Suppressor macrophage treated with lipopolysaccharide for 4 hours (primary cell): Measurements from ENCODE around the gene SND1.
A peak's percentile ranks its signal among the peaks of the same experiment; 100 is the strongest.

Source experiments
- DNase-seq: peaks from one replicate; pipeline ENCODE4 v3.0.0-alpha.2; 2020

SND1 gene

GRCh38 chr7:127810696-127811660, 159.0 kb downstream of the SND1 start:
- no peak for DNase-seq

- DNase-seq, result no peak
Observed at GRCh38 chr7:127812540-127812939, 160.5 kb downstream of the SND1 start.

- DNase-seq, result no peak
Observed at GRCh38 chr7:127813991-127814541, 162.1 kb downstream of the SND1 start.

GRCh38 chr7:127815631-127816145, 163.7 kb downstream of the SND1 start:
- DNase-seq, result no peak

GRCh38 chr7:127816354-127817190, 164.6 kb downstream of the SND1 start:
- no peak for DNase-seq

- DNase-seq, result no peak
Observed at GRCh38 chr7:127817466-127817865, 165.5 kb downstream of the SND1 start.

GRCh38 chr7:127818306-127818705, 166.3 kb downstream of the SND1 start:
- no peak for DNase-seq

- peak; percentile 72 for DNase-seq
Observed at GRCh38 chr7:127819975-127820731, 168.2 kb downstream of the SND1 start.

- peak; percentile 28 for DNase-seq
Observed at GRCh38 chr7:127820732-127821085, 168.7 kb downstream of the SND1 start.

GRCh38 chr7:127821146-127821545, 169.2 kb downstream of the SND1 start:
- no peak for DNase-seq

- no peak for DNase-seq
Observed at GRCh38 chr7:127822822-127823508, 171.0 kb downstream of the SND1 start.

- no peak for DNase-seq
Observed at GRCh38 chr7:127824682-127825081, 172.7 kb downstream of the SND1 start.

GRCh38 chr7:127828843-127829500, 177.0 kb downstream of the SND1 start:
- DNase-seq, result no peak

GRCh38 chr7:127831318-127832219, 179.6 kb downstream of the SND1 start:
- DNase-seq, result no peak

- DNase-seq, result no peak
Observed at GRCh38 chr7:127832592-127832991, 180.6 kb downstream of the SND1 start.

- DNase-seq, result peak; percentile 41
Observed at GRCh38 chr7:127833641-127834040, 181.6 kb downstream of the SND1 start.

GRCh38 chr7:127835679-127836078, 183.7 kb downstream of the SND1 start:
- DNase-seq, result no peak

- DNase-seq, result peak; percentile 19
Observed at GRCh38 chr7:127837816-127838410, 185.9 kb downstream of the SND1 start.

GRCh38 chr7:127838816-127839415, 186.9 kb downstream of the SND1 start:
- DNase-seq, result no peak
